Upper lobe of left lung (tissue), 4 donors: Measurements from ENCODE around the gene OR8D1.

Experiments used
- EP300 ChIP-seq, 4 donors: sonication (generic); formaldehyde crosslinking; IDR thresholded peaks; one replicate each; pipeline ENCODE4 v1.5.1; 2017; ENCODE audit warnings: antibody characterized with exemption in 4 of 4, control low read depth in 2 of 4
- POLR2A ChIP-seq, 4 donors: fragments of 450-650 bp; IDR thresholded peaks; one replicate each; pipeline ENCODE4 v1.5.1; 2016 to 2017; ENCODE audit warnings: antibody characterized with exemption in 4 of 4, mild to moderate bottlenecking in 2 of 4
- POLR2AphosphoS5 ChIP-seq, 2 donors: sonication (generic); formaldehyde crosslinking; IDR thresholded peaks; one replicate each; pipeline ENCODE4 v1.5.1; 2017; ENCODE audit warnings: antibody characterized with exemption in 2 of 2
- TF ChIP-seq, protein P1 (sequence below), 6 experiments: fragments of 450-650 bp in 4 of 6; fragments of 200-600 bp in 2 of 6; sonication (generic) in 2 of 6; IDR thresholded peaks; one replicate each; pipeline ENCODE4 v1.5.1; 2016 to 2019; ENCODE audit warnings: antibody characterized with exemption in 6 of 6

DNA sequence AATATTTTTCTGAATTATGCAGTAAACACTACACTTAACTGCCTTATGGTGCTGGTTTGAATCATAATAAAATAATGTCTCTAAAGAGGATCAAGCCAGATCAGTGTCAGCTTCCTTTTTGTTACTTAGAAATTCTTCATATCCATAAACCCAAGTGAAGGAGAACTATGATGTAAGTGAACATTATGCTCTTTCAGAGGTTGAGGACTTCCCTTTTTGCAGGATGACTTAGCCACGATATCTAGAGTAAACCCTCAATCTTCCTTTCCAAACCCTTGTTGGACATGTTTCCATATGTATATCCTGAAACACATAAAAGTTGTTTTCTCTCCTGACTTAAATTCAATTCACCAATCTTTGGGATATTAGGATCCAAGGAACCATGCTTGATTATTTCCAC, 19.1 kb downstream of the OR8D1 start:
- no peak for TF ChIP-seq POLR2A (IDR thresholded peaks at IDR 0.05)
- TF ChIP-seq EP300 (IDR thresholded peaks at IDR 0.05) = no peak
- TF ChIP-seq, protein P1, sequence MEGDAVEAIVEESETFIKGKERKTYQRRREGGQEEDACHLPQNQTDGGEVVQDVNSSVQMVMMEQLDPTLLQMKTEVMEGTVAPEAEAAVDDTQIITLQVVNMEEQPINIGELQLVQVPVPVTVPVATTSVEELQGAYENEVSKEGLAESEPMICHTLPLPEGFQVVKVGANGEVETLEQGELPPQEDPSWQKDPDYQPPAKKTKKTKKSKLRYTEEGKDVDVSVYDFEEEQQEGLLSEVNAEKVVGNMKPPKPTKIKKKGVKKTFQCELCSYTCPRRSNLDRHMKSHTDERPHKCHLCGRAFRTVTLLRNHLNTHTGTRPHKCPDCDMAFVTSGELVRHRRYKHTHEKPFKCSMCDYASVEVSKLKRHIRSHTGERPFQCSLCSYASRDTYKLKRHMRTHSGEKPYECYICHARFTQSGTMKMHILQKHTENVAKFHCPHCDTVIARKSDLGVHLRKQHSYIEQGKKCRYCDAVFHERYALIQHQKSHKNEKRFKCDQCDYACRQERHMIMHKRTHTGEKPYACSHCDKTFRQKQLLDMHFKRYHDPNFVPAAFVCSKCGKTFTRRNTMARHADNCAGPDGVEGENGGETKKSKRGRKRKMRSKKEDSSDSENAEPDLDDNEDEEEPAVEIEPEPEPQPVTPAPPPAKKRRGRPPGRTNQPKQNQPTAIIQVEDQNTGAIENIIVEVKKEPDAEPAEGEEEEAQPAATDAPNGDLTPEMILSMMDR (IDR thresholded peaks at IDR 0.05) = no peak
- no peak for TF ChIP-seq POLR2AphosphoS5 (IDR thresholded peaks at IDR 0.05)
